Activated CD4-positive, CD25-positive, alpha-beta regulatory T cell treated with anti-CD3 and anti-CD28 coated beads, Interleukin-2, amount 50 U/mL, for 72 hours (primary cell): ENCODE data around the gene JAKMIP3.

Experiments used
- DNase-seq: peaks from one replicate; pipeline ENCODE4 v3.0.0; 2021

Gene JAKMIP3

GRCh38 chr10:132113766-132114365 is 48.1 kb downstream of the JAKMIP3 start:
- DNase-seq = no peak

DNA sequence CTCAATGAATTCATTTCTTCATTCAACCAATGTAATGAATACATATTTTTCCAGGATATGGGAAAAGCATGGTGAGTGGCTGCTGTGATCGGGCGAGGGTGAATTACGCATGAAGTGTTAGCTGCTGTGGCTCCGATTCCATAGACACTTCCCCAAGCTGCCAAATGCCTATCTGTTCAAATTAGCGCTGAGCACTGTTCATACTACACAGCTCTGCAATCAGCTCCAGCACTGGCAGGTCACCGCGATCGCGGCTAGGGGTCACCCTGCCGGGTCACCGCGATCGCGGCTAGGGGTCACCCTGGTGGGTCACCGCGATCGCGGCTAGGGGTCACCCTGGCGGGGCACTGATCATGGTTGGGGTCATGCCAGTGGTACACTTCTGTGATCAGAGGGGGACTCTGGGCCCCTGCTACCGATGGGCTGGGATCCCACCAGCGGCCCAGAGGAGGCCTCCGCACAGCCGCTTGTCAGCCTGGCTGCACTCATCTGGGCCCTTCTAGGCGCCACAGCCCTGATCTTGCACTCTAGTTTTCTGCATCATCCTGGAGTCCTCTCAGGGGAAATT is 49.3 kb downstream of the JAKMIP3 start:
- no peak for DNase-seq
